ENCODE results near the gene ARSG. TPM values are rescaled to one million over a fixed set of nuclear protein-coding genes. Genes with fewer than 3 reads are reported as not detected.

Gene ARSG
- total RNA-seq, 1 experiment from 2014 or later, result 2.1 TPM

DNA sequence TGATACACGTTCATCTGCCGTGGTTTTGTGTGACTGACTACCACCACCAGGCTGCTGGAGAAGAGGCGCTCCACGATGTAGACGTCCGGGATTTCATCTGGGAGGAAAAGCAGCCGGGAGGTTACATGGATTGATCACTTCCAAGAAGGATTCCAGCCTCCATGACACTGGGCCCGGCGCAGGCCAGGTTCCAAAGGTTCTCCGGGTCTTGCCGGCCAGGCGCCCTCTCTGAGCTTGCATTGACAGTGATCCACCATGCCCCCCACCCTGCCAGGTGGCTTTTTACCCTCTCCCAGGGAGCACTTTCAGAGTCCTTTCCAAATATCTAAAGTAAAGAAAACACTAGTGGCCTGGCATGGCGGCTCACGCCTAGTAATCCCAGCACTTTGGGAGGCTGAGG is 159.5 kb downstream of the ARSG start:
- no peak for DNase-seq (ENCODE audit: low spot score)

DNA sequence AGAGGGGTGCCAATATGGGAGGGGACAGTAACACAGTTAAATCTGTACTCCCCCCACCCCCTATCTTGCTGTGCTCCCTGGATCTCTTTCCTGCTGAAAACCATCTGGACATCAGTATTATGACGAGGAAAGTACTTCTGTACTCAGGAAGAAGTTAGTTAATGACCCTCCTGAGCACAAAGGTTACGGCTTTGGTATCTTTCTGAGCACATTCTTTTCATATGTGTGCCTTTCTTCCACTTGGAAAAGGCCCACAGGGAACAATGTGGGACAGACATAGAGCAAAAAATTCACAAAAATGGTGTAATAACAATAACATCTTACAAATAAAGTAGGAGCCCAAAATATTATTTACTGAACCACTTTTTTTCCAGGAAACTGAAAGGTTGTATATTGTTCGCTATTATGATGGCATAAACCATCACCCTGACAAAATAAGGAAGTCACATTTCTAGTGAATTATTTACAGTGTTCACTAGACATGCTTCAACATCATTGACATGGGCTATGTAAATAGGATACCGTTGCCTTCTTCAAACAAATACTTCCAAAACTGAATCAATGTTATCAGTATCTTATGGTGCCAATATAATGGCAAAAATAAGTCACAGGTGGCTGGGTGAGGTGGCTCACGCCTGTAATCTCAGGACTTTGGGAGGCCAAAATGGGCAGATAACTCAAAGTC is 160.5 kb downstream of the ARSG start:
- DNase-seq (ENCODE audit: low spot score), result no peak

DNA sequence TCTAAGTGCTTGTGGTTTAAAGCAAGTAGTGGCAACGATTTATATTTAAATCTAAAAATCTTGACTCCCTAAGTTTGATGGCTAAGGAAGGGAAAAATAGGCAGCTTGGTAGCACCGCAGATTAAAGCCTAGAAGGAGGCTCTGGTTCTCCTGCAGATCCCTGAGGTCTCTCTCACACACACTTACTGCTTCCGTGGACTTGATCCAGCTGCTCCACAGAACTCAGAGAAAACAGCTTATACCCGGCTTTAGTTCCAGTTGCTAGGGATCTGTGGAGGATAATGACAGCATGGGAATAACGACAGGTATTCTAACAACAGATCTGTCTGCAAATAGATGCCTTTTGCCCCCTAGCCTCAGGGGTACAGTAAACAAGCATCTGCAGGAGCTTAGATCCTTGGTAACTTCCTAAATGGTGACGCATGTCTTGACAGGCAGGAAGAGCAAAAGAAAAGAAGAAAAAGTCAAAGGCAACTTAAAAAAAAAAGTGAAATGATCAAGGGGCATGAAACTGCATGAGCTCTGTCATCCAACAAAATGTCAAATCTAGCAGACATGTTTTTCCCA is 161.5 kb downstream of the ARSG start:
- no peak for DNase-seq (ENCODE audit: low spot score)

DNA sequence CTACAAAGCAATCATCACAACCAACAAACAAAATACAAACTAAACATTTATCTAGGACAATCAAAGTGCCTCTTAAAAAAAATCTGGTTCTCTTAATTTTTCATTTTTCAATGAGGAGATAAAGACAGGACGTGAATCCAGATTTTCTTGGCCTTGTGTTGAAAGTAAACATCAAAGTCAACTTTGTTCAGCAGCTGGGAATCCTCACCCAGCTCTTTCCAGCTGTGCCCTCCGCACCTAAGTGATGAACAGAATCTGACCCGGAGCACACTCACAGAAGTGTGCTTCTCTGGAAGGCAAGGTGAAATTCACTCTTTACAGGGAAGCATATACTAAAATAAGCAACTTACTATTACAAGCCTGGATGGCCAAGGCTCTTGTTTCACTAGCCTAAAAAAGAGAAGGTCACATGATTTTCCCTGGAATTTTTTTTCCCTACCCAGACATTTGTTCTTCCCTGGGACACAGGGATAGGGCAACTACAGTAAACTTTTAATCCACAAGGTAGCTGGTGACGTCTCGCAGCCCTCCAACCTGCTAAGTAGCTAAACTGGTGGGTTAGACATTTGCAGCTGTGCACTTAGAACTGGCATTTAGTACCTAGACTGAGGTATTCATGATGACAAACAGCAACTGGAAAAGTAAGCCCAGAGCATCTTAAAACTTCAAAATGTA is 162.8 kb downstream of the ARSG start:
- no peak for DNase-seq (ENCODE audit: low spot score)

DNA sequence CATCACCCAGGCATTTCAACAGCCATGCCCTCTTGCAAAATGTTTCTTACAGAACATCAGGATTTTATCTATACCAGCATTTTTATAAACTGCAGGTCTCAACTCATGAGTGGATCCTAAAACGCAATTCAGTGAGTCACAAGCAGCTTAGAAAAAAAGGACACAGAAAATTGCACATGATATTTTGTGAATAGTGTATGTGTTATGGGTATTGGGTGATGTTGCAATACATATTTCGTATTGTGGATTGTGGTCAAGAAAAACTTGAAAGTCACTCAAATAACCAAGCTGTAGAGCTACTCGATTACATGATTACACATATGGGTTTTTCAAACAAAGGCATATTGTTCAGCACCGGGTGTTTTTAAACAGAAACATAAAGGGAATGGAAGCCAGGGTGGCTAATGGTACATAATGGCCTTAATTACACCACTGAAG is 164.6 kb downstream of the ARSG start:
- DNase-seq (ENCODE audit: low spot score), result no peak

DNA sequence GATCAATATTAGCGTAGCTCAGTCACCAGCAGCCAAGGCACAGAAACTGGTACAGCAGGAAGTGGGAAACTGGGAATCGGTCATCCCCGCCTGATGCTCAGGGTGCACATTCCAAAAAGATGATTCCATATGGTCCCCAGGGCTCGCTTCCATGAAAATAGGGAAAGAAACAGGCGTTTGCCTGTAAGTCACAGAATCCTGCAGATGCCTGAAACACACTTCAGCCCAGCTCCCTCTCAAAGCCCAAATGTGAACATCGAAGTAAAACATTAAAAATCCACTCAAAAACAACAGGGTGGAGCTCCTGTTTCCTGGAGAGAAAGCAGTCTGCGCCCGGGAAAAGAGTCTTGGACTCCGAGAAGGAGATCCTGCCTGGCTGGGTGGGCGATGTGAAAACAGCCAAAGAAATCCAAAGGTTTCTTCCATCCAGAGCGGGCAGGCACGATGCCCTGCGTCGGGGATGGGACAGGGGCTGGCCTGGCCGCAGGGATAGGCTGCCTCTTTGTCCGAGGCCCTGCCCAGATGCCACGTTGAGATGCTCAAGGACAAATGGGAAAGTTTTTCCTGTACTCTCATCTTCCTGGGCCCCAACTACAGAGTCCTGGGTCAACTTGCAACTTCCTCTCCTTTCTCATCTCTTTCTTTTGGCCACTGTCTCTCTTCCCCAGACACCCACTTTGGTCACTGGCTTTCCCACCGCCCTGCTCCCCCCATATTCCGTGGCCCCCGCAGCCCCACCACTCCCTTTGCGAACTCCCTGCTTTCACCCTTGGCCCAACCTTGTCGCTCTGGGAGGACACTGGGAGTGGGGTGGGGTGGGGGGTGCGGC is 165.3 kb downstream of the ARSG start:
- peak; percentile 60 for DNase-seq (ENCODE audit: low spot score)

DNA sequence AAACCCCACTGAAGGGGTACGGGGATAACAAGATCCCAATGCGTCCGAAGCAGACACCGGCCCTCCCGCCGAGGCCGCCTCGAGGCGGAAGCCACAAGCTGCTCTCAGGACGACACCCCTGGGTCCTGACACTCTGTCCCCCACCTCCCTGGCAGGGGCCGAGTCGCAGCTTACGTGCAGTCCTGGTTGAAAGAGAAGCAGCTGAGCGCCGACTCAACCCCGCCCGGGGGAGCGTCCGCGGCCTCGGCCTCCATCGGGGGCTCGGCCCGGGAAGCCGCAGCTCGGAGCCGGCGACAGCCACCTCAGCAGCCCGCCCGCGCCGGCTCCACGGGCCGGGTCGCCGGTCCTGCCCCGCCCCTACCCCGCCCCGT is 165.9 kb downstream of the ARSG start, which contains the start of gene WIPI1:
WIPI1 (minus strand) TSS at position 329 of the 371 bp plus-strand sequence; CDS start at position 254, 75 bp downstream.
- no peak for DNase-seq (ENCODE audit: low spot score)

DNA sequence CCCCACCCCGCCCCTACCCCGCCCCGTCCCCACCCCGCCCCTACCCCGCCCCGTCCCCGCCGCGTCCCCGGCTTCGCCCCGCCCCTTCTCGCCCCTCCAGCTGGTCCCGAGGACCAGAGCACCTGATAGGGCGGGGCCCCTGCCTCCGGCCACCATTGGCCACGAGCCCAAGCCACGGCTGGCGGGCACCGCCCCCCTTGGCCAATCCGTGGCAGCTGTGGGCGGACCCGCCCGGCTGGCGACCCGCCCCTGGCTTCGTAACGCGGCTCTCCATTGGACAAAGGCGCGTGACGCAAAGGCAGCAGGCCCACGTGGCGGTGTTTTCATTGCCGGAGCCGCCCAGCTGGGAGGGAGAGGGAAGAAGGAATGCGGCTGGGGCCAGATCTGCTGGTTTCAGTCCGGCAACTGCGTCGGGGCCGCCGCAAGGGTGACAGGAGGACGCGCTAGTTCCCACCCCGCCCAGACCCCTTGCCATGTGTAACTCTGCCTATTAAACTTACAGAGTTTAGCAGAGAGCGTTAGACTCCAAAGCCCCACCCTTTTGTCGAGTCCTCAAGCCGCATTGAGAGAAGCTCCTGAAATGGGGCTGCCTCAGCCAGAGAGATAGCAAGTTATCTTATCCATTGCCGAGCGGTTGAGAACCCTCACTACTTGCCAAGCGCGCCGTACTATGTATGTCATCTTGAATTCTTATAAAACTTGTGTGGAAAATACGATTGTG is 166.4 kb downstream of the ARSG start:
- DNase-seq (ENCODE audit: low spot score), result peak; percentile 98

DNA sequence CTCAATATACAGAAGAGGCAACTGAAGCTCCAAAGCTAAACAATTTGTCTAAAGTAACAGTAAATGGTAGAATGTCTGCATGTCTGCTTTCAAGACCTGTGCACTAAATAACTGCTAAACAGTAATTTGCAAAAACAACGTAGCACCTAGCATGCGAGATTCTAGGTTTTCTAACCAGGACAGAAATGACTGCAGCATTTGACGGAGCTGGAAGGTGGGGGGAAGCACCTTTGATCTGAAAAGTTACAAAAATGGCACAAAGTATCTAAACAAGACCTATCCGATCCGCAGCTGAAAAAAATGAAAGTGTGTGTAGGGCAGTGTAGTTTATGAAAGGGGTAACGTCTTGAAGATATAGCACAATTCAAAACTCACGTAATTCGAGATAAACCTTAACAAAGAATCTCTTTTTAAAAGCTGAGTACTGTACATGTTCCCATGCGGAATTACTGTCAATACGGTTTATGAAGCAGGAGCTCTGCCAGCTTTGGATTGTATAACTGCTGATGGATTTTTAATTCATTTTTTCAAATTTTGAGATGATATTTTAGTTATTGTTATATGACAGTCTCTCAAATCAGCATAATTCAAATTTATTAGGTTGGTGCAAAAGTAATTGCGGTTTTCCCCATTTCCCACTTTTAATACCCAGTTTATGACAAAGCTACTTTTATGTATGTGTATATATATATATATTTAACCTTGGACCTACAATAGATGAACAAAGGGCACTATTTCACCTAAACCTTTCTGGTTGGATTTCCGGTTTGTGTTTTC is 167.2 kb downstream of the ARSG start:
- no peak for DNase-seq (ENCODE audit: low spot score)

DNA sequence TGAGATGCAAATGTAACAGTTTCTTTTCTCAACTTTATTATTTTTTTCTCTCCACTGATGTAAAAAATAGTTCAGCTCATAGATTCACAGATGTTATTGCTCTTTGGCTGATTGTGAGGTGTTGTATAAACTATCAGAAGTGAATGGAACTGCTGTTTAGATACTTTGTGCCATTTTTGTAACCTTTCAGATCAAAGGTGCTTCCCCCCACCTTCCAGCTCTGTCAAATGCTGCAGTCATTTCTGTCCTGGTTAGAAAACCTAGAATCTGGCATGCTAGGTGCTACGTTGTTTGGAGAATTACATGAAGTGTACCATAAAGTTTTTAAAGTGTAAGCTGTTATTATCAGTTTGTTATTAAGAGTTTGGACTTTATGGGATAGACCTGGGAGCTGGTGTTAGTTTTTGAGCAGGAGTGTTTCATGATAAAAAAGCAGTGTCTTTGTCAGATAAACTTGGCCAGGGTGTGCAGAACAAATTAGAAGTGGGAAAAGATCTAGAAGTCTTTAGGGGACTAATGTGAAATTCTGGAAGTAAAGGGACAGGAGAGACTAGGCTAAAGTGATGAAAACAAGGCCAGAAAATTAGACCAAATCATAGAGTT is 167.8 kb downstream of the ARSG start:
- DNase-seq (ENCODE audit: low spot score), result no peak

DNA sequence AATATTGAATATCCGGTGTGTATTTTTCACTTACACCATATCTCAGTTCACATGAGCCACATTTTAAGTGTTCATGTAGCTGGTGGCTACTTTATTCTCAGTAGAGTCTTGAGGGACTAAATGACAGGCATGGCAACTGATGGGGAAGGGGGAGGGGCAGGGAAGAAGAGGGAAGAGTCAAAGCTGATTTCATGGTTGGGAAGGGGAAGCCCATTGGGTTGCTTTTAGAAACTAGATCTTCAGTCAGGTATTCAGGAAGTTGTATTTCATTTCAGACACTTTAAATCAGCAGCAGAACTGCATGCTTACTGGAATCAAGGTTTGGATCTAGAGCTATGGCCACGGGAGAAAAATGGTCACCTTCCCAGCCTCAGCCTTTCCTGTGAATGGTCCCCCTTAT is 168.9 kb downstream of the ARSG start:
- DNase-seq (ENCODE audit: low spot score), result no peak

DNA sequence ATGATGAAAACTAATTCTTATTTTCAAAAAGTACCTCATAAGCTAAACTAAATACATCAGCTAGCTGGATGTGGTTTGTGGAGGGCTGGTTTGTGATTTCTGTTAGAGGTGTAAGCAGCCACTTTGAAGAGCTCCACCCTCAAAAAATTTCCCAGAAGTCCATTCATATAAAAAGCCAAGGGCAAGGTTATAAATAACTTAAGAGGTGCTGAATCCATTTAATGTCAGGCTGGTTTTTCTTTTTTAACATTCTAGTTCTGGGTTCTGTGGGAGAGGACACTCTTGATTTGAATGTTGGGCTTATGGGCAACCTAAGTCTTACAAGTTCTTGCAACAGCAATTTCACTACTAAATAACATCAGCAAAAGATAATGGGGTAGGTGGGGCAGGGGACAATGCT is 169.4 kb downstream of the ARSG start:
- DNase-seq (ENCODE audit: low spot score), result no peak

DNA sequence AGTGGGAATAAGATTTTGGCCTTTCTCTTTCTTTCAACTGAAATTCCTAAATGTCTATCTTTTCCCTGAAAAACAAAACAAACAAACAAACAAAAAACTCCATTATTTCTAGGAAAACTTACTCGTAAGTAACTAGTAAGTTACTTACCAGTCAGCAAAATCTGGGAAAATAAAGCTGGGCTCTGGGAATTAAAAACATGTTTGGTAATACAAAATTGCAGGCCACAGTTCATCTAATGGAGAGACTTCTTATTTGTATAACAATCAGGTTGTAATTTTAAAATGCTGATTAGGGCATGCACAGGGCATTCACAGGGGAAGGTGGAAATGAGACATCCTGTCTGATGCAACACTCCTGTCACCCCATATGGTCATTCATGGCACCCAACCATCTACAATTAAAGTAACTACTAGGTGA is 169.8 kb downstream of the ARSG start:
- no peak for DNase-seq (ENCODE audit: low spot score)

DNA sequence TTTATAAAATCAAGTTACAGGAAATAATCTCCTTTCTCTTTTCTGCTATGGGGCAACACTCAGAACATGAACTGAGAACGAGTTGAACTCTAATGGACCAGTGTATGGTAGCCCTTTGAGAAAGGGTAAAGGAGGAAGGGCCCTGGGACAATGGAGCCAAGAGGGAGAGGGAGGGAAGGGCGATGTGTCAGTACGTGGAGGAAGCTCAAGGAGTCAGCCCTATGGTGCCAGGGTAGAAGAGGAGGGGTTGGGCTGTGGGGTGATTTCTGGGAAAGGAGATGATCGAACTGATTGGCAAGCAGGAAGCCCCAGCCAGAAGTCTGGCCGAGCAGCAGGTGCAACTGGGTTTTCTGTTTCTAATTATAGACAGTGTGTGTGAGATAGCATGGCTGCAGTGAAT is 170.3 kb downstream of the ARSG start:
- no peak for DNase-seq (ENCODE audit: low spot score)

DNA sequence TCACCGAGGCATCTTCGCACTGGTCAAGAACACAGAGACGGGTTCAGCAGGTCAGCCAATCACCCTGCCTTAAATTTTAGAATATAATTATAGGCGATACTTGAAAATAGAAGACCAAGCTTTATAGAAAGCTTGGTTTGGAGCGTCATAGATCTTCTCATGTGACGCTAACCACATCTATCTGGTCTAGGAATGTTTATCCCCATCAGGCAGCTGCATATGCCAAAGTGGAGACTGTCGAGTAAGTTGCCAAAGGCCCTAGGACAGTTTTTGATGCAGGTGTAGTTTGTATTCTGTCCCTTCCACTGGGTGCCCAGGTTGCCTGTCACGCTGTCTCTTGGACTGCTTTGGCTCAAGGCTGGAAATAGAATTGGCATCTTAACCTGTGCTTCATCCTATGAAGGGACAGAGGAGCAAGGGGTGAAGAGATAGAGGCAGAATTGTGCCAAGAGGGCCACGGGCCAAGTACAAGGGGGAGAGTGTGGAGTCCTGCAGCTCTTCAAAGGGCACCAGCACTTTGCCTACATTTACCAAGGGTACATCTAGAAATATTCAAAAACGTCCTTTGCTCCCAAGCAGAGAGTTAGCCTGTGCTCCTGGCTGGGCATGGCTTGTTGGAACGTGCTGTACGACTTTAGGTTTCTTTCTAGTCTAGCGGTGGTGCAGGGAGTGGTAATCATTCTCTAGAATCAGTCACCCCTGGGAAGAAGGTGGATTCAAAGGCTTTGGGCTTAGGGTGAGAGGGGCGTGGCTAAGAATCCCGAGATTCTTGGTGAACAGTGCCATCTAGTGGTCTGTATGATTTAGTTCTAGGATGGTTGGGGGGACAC is 171.3 kb downstream of the ARSG start:
- DNase-seq (ENCODE audit: low spot score), result peak; percentile 91

DNA sequence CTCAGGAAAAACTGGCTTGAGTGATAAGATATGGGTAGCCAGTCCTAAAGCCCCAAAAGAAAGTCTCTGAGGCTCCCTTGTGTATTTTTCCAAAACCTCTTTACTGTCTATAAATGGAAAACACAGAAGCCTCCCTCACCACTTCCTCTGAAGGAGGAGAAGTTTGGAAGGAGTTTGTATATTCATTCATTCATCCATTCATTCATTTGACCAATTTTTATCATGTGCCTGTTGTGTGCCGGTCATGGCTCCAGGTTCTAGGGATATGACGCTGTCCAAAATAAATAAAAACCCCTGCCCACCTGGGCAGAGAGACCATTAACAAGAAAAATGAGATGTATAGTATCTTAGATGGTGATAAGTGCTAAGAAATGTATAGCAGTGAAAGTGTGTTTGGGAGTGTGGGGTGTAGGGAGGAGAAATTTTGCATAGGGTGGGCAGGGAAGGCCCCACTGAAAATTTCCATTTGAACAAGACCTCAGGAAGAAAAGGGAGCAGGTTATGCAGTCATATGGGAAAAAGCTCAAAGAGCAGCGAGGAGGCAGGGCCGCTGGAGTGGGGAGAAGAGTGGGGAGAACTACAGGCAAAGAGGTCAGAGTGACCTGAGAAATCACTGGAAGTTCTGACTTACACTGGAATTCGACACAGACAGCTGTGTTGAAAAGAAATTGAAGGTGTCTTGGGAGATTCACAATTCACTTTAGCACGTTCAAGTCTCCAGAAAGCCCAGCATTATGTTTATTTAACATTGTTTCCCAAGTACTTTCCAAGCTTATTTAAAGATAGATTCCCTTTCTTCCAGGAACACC is 172.1 kb downstream of the ARSG start:
- DNase-seq (ENCODE audit: low spot score), result no peak

DNA sequence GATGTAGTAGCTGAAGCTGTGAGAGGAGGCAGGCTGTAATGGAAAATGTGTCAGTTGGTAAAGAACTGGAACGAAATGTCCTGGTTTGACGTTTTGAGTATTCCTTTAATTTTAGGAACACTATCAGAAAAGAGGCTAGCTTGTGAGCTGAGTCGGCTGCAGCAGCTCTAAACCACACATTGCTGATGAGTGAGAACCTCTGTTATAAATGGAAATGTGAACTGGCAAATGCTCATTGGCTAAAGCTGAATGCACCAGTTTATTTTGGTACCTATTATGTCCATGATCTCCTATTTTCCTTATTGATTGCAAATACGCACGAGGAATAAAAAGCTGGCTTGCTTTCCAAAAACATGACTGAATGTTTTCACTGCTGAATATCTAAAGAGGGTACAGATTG is 177.0 kb downstream of the ARSG start:
- DNase-seq (ENCODE audit: low spot score), result no peak

DNA sequence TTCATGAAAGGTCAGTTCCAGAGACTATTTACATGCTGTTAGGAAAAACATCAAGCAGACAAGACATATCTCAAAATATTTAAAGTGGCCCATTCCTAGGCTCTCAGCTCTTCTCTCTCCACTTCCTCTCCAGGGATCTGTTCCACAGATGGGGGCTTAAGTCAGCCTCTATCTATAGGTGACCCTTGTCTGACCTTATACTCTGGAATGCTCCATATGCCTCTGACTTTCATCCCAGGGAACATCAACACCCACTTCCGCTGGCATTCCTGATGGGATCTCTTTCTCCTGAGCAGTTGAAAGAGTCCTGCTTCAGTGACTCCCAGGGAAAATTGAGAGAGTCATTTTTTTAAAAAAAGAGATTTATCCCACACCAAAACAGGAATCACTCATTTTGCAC is 177.5 kb downstream of the ARSG start:
- DNase-seq (ENCODE audit: low spot score), result no peak
